GM21528 (cell line): ENCODE measurements around the gene LRP6.
A peak's percentile ranks its signal among the peaks of the same experiment; 100 is the strongest.
"Not testable (repeated sequence)": the region's sequence is repeated elsewhere in the genome, so short reads cannot be mapped to it uniquely, and the experiment has no call there.

Experiments used
- ATAC-seq: cut with Tn5 transposase; IDR thresholded peaks from one replicate; pipeline ENCODE4 v1.9.1; 2021; ENCODE audit warnings: mild to moderate bottlenecking, moderate library complexity; ENCODE audit not compliant: unreplicated experiment, low FRiP score

LRP6 gene

DNA sequence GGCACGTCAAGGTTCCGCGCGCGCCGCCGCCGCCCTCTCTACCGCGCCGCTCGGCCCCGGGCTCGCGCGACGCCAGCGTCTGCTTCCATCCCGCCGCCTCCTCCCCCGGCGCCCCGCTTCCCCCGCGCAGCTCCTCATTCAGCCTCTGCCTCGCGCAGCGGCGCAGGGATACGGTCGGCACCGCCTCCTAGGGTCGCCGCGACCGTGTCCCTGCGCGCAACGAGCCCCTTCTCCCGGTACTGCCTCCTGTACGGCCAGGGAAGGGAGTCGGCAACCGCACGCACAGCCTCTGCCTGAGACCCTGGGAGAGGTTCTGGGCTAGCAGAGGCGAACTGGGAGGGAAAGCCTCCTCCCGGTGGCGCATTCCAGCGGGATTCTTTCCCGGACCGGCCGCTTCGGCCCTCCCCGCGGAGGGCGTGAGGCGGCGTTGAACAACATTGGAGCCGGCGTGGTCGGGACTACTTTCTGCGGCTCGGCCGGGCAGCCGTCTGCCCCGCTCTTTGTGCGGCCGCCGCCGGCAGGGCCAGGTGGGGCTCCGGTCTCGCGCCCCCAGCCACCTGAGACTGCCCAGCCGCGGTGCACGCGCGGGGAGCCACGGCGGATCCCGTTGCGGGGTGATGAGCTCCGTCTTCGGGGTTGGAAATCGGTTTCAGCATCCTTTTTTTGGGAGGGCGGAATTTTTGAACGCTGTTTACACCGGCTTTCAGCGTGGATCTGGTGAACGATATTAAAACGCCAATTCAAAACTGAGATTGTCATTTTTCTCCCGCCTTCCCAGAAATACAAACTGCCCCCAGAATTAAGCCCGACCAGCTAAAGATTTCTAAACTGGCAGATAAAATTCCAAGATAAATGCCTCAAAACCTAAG lies at the start of gene LRP6:
TSS of gene LRP6 (minus strand) at position 172 of the 869 bp plus-strand sequence. CDS start 309 bp downstream, outside the sequence.
- peak; percentile 78 for ATAC-seq

DNA sequence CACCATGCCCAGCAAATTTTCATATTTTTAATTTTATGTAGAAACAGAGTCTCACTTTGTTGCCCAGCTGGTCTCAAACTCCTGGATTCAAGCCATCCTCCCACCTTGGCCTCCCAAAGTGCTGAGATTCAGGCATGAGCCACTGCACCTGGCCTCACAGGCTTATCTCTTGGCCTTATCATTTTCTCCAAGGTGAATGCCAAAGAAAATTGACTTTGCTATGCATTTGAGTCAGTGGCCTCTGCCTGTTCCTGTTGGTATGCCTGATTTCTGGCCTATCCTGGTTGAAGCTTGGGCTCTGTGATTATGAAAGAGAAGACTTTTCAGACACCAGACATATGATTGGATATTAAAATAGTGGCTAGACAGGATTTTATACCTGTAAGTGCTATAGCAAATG lies 49.0 kb upstream of the LRP6 start:
- ATAC-seq: no peak

DNA sequence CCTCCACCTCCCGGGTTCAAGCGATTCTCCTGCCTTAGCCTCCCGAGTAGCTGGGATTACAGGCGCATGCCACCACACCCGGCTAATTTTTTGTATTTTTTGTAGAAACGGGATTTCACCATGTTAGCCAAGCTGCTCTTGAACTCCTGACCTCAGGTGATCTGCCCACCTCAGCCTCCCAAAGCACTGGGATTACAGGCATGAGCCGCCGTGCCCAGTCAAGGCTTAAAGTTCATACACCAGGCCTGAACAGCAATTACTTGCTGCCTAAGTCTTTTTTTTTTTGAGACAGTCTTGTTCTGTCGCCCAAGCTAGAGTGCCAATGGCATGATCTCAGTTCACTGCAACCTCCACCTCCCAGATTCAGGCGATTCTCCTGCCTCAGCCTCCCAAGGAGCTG lies 43.9 kb upstream of the LRP6 start:
- ATAC-seq: not testable (repeated sequence)

DNA sequence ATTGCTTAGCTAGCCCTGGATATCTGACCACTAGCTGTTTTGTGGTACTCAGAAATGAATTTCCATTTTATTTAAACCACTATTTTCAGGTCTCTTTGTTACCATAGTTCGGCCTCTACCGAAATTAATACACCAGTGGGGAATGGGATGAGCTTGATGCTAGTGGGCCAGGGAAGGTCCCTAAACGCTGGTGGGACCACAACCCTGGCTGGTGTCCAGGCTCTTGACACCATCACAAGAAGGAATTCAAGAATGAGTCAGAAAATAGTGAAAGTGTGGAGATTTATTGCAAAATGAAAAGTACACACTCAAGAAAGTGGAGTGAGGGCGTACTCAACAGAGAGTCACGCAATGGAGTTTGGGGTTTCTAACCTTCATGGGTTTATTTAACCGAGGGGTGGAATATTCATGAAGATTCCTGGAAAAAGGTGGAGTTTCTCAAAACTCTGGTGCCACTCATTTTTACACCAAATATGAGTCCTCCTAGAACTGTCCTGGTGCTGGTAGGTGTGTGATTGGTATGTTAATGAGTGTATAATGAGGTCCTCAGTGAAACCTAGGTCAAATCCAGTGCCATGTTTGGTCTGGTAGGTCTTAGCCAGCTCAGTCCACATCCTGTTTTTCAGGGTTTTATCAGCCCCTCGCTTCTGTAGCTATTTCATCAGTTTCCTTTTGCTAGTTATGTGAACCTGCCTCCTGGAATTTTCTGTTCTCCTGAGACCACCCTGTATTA lies 38.9 kb upstream of the LRP6 start:
- no peak for ATAC-seq

DNA sequence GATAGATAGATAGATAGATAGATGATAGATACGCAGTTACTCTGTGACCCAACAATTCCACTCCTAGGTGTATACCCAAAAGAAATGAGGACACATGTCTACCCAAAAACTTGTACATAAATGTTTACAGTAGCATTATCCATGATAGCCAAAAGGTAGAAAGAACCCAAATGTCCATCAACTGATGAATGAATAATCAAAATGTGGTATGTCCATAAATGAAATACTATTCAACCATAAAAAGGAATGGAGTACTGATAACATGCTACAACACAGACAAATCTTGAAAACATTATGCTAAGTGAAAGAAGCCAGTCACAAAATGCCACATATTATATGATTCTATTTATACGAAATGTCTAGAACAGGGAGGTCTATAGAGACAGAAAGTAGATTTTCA lies 36.1 kb upstream of the LRP6 start:
- ATAC-seq: no peak

DNA sequence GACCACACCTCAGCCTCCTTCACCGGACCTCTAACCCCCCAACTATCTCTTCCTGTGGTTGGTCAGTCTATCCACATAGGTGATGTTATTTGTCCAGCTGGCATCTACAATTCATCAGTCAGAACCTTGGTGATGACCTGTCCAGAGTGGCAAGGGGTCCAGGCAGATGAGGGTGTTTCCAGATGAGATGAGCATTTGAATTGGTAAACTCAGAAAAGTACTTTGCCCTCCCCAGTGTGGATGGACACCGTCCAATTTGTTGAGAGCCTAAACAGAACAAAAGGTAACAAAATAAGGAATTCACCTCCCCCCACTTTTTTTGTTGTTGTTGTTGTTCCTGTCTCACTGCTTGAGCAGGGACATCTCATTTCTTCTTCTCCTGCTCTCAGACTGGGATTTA lies 34.3 kb upstream of the LRP6 start:
- no peak for ATAC-seq

DNA sequence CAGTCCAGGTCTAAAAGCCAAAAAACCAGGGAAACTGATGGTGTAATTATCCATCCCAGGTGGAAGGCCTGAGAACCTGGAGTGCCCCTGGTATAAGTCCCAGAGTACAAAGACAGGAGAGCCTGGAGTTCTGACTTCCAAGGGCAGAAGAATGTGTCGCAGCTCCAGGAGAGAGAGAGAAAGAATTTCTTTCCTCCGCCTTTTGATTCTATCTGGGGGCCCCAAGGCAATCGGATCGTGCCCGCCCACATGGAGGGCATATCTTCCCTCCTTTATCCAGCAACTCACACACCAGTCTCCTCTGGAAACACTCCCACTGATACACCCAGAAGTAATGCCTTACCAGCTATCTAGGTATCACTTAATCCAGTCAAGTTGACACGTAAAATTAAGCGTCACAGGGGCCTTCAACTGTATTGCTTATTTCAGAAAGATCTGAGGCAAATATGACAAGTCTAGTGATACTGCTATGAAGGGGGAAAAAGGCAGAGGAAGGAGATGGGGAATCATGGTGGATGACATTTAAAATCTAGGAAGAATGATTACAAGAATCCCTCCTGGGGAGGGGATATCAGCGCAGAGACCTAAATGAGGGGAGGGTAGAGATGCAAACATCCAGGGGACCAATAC lies 30.5 kb upstream of the LRP6 start:
- no peak for ATAC-seq

DNA sequence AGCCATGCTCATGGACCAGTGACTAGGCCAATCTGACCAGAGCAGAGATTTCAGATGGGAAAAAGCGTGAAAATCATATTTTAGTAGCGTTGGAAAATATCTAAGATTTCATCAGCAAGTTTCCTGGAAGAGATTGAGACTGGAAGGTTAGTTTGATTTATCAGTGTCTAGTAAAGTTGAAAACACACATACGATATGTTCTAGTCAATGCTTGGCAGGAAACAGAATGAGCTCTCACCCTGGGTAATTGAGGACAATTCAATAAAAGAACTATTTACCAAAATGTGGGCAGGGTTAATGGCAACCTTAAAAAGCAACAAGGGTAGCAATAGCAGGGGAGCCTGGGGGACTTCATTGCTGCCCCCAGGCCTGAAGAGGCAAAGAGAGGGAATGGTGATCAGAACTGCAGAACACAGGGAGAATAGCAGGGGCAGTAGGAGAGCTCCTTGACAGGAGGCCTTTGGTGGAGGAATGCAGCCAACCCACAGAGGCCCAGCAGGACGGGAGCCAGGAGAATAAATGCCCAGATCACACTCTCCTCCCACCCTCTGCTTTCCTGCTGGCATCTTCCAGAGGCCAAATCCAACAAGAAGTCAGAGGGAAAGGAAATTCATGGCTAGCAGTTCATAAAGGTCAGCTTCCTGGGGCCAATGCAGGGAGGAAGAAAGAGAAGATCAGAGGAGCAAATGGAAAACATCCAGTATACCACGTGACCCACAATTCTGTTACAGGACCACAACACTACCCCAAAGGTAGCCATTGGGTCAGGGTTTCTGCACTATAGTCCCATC lies 27.6 kb upstream of the LRP6 start:
- ATAC-seq: no peak

DNA sequence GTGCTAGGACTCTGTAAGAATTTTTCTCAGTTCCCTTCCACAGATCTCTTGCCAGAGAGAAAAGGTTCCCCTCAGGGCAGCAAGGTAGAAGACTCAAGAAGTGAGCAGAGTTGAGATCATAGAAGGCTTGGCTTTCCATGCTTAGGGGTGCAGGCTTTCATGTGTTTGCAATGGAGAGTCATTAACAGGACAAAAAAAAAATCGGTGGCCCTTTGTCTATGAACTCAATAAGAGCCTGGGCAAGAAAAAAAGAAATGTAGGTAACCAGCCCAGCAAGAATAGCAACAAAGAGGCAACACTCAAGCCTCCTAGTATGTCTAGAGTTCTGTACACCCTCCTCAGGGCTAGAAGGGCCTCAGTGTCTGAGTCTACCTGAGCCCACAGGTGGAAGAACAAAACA lies 23.4 kb upstream of the LRP6 start:
- ATAC-seq: no peak

DNA sequence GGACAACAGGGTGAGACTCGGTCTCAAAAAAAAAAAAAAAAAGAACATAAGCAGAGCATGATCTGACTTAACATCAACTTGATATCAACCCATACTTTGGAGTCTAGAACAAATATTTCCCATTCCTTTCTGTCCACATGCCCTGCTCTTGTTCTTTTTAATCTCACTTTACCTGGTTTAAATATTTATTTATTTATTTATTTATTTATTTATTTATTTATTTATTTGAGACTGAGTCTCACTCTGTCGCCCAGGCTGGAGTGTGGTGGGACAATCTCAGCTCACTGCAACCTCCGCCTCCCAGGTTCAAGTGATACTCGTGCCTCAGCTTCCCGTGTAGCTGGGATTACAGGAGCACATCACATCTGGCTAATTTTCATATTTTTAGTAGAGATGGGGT lies 19.6 kb upstream of the LRP6 start:
- no peak for ATAC-seq

DNA sequence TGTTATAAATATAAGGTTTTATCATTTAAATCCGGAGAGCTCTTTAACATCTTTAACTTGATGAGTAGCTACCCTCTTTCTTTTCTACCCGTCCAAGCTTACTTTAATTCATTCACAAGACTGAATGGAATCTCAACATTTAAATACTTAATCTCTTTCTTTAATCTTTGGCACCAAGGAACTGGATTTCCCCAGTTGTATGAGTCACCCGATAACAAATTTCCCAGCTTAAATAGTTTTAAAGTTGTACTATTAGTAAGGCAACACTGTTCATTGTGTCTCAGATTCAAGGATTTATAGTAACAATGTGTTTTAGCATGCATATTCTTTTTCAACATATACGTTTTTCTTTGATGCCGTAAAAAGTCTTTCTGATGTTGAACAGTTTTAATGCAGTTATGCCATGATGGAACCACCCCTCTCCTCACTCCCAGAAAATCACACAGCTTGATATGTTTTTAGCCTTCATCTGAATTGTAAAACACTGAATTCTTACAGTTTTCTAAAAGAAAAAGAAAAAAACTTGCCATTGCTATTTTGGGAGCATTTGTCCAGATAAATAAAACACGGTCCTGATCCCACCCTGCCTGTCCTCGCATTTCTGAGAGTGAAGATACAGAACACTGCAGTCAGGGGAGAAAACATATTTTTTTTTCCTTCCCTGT lies 16.0 kb upstream of the LRP6 start:
- ATAC-seq: no peak

DNA sequence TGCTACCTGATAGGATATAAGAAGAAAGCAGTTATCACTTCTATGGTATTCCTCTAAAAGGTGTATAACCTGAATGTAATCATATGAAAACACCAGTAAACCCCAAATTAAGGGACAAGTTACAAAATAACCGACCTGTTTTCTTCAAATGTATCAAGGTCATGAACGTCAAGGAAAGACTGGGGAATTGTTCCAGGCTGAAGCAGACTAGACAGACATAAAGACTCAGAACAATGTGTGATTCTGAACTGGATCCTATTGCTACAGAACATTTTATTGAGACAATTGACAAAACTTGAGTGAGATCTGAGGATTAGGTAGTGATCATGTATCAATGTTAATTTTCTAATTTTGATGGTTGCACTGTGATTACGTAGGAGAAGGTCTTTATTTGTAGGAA lies 15.4 kb upstream of the LRP6 start:
- ATAC-seq: no peak

DNA sequence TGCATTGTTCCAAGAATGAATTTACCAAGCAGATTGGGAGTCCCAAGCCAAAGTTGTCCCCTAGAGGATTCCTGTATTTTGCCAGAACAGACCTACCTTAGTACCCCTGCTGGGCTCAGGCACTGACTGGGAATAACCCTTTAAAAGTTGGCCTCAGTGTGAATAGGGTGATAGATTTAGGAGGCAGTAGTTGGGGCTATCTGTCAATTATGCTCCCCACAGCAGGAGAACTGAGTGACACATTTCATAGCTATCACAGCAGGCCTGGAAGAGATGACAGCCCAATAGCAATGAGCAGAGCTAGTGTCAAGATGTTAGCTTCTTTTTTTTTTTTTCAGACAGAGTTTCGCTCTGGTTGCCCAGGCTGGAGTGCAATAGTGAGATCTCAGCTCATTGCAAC lies 14.3 kb upstream of the LRP6 start:
- no peak for ATAC-seq

DNA sequence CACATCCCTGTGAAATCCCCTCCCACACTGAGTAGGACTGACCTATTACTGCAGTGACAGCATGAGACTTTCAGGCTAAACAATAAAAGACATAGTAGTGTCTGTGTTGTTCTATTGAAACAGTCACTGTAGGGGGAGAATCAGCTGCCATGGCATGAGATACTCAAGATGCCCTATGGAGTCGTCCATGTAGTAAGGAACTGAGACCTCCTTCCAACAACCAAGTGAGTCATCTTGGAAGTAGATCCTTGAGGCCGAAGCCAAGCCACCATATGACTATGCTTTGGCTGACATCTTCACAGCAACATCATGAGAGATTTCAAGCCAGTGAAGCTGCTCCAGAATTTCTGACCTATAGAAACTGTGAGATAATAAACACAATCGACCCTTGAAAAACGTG lies 12.1 kb upstream of the LRP6 start:
- ATAC-seq: no peak

DNA sequence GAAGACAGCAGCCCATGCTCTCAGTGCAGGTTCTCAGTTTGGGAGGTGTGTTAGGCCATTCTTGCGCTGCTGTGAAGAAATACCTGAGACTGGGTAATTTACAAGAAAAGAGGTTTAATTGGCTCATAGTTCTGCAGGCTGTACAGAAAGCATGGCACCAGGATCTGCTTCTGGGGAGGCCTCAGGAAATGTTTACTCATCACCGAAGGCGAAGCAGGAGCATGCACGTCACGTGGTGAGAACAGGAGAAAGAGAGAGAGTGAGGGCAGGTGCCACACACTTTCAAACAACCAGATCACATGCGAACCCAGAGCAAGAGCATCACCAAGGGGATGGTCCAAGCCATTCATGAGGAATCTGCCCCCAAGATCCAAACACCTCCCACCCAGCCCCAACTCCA lies 9.0 kb upstream of the LRP6 start:
- no peak for ATAC-seq

DNA sequence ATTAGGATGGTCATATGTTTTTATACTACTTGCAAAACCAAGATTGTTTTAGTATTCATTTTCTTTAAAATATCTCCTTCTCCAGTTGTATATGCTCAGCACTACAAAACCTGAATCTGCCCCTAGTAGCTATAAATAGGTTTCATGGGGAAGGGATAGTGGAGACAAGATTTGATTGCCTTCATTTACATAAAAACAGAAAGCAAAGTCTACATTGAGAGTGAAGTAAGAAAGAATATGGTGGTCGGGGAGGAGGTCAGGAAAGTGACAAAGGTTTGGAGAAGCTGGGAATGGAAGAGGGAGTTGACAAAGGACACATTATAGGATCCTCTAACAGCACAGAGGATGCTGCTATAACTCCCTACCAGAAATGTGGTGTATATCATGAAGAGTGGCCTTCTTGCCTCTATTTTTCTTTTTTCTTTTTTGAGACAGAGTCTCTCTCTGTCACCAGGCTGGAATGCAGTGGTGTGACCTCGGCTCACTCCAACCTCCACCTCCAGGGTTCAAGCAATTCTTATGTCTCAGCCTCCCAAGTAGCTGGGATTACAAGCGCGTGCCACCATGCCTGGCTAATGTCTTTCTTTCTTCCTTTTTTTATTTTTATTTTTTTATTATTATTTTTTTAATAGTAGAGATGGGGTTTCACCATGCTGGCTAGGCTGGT lies 6.6 kb upstream of the LRP6 start:
- ATAC-seq: no peak

DNA sequence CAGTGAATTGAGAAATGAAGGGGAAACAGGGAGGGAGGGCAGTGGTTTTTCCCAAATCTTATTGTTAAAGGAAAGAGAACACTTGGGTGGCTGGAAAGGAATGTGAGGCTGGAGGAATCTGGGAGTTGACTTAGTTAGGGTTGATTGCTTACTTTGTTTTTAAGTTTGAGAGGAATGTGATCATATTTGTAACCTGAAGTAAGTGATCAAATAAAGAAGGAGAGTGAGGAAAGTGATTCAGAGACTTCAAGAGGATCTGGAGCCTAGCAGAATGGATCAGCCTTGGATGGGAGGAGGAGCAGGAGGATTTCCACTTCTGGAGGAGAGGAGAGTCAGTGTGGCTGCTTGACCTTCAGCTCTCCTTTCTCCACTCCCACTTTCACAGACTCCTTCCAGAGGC lies 6.0 kb upstream of the LRP6 start:
- ATAC-seq: no peak

DNA sequence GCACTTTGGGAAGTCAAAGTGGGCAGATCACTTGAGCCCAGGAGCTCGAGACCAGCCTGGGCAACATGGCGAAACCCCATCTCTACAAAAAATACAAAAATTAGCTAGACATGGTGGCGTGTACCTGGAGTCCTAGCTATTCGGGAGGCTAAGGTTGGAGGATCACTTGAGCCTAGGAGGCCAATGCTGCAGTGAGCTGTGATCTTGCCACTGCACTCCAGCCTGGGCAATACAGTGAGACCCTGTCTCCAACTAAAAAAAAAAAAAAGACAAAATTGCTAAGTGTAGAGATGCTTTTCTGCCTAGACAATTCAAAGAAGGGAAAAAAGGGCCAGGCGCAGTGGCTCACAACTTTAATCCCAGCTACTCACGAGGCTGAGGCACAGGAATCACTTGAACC lies 3.4 kb upstream of the LRP6 start:
- no peak for ATAC-seq

DNA sequence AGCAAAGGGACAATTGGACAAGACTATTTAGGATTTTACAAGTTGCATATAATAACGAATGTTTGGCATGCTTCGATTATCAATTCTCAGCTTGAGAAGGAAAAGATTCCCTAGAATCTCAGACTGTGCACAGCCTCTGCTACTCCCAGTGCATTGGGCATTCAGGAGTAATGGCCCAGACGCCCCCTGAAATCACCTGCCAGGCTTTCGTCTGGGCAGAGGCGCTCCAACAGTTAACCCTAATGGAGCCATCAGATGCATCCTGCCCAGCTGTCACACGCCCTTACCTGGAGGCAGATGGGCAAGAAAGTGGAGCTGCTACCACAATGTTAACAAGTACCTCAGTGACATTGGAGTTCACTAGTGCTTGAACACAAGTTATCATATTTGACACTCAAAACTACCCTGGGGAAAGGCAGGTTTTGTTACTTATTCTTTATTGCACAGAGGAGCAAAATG lies 927 bp upstream of the LRP6 start:
- no peak for ATAC-seq
